A549 (cell line): ENCODE measurements around the gene FXYD4. TPM values are rescaled to one million over a fixed set of nuclear protein-coding genes. Genes with fewer than 3 reads are reported as not detected.

Experiments
- ATAC-seq, 2 experiments: fragments of 200-7000 bp in 1 of 2; fragments of >200 bp in 1 of 2; cut with Nextera tagmentation in 1 of 2; cut with Tn5 transposase in 1 of 2; 3 replicates each; pipeline versions ENCODE4 v1.8.0 to v1.9.1; 2018 to 2020; ENCODE audit warnings: mild to moderate bottlenecking in 1 of 2, moderate library complexity in 1 of 2
- CTCF ChIA-PET: fragments of 300-600 bp; sonication (Branson Sonifier 250); formaldehyde crosslinking; extraction: SDS; loops from one replicate; lab custom pipeline; 2021; ENCODE audit warnings: antibody characterized with exemption, inconsistent platforms; lab: Yijun Ruan, JAX
- POLR2A ChIA-PET: fragments of 350-600 bp; formaldehyde crosslinking; extraction: SDS; loops from one replicate; lab custom pipeline; 2021; ENCODE audit warnings: antibody characterized with exemption, inconsistent platforms; lab: Yijun Ruan, JAX
- DNase-seq, 2 experiments: peaks; one replicate each; pipeline versions ENCODE4 v3.0.0 to v3.0.0-alpha.2; 2011 to 2016; ENCODE audit warnings: low read depth in 1 of 2, low spot score in 1 of 2
- FAIRE-seq: peaks from 2 replicates; lab custom pipeline; 2011; peaks lifted over from hg19 to GRCh38; lab: Jason Lieb, UNC
- H3K27ac ChIP-seq, 2 experiments: fragments of >200 bp; sonication (Bioruptor Twin); formaldehyde crosslinking; 3 replicates each; pipeline ENCODE4 v1.5.1; 2016 to 2017
- H3K4me1 ChIP-seq: fragments of >200 bp; sonication (Bioruptor Twin); formaldehyde crosslinking; 3 replicates; pipeline ENCODE4 v1.6.1; 2016
- H3K4me2 ChIP-seq: fragments of >200 bp; sonication (Bioruptor Twin); formaldehyde crosslinking; 3 replicates; pipeline ENCODE4 v1.6.1; 2016
- H3K4me3 ChIP-seq: fragments of >200 bp; sonication (Bioruptor Twin); formaldehyde crosslinking; 3 replicates; pipeline ENCODE4 v1.5.1; 2016
- H3K9me3 ChIP-seq: fragments of >200 bp; sonication (Bioruptor Twin); formaldehyde crosslinking; 3 replicates; pipeline ENCODE4 v1.6.1; 2016
- CHD2 ChIP-seq: fragments of 150-350 bp; IDR thresholded peaks from 2 replicates; pipeline ENCODE4 v1.6.1; 2014; ENCODE audit warnings: low read length; ENCODE audit not compliant: partially characterized antibody
- CHD4 ChIP-seq: fragments of 200-600 bp; sonication (generic); IDR thresholded peaks from 2 replicates; pipeline ENCODE4 v1.6.1; 2016; ENCODE audit warnings: antibody characterized with exemption, mild to moderate bottlenecking, borderline replicate concordance
- E2F6 ChIP-seq: IDR thresholded peaks from 2 replicates; pipeline ENCODE4 v1.6.1; 2012; ENCODE audit warnings: low read depth, borderline replicate concordance
- EHF ChIP-seq: fragments of 250-450 bp; sonication (Bioruptor Pico); IDR thresholded peaks from 2 replicates; pipeline ENCODE4 v1.5.0; 2020; ENCODE audit warnings: mild to moderate bottlenecking
- EHMT2 ChIP-seq: fragments of 200-600 bp; sonication (generic); IDR thresholded peaks from 2 replicates; pipeline ENCODE4 v1.6.1; 2016; ENCODE audit warnings: antibody characterized with exemption, low read depth, mild to moderate bottlenecking, moderate library complexity
- ELK1 ChIP-seq: fragments of 150-350 bp; IDR thresholded peaks from 2 replicates; pipeline ENCODE4 v1.6.1; 2014; ENCODE audit warnings: low read depth, mild to moderate bottlenecking, low read length
- FOSL2 ChIP-seq, 2 experiments: fragments of 450-650 bp in 1 of 2; fragments of >200 bp in 1 of 2; sonication (Bioruptor Twin) in 1 of 2; formaldehyde crosslinking; IDR thresholded peaks; 2 replicates each; pipeline versions ENCODE4 v1.5.0 to v1.6.1; 2016 to 2020; ENCODE audit warnings: mild to moderate bottlenecking in 1 of 2, moderate library complexity in 1 of 2
- GATA3 ChIP-seq: IDR thresholded peaks from 2 replicates; pipeline ENCODE4 v1.6.1; 2012; ENCODE audit warnings: borderline replicate concordance
- HES2 ChIP-seq: fragments of >200 bp; sonication (Bioruptor Twin); formaldehyde crosslinking; IDR thresholded peaks from 2 replicates; pipeline ENCODE4 v1.6.1; 2016
- HEYL ChIP-seq: fragments of 250-450 bp; sonication (Bioruptor Pico); IDR thresholded peaks from 2 replicates; pipeline ENCODE4 v1.8.0; 2021; ENCODE audit warnings: mild to moderate bottlenecking, moderate library complexity
- HMGXB4 ChIP-seq: fragments of 250-450 bp; sonication (Bioruptor Pico); IDR thresholded peaks from 2 replicates; pipeline ENCODE4 v1.5.0; 2021; ENCODE audit warnings: mild to moderate bottlenecking, moderate library complexity, borderline replicate concordance
- HOXB5 ChIP-seq: fragments of 250-450 bp; sonication (Bioruptor Pico); IDR thresholded peaks from 2 replicates; pipeline ENCODE4 v1.5.0; 2020; ENCODE audit warnings: mild to moderate bottlenecking, moderate library complexity
- JUN ChIP-seq, 2 experiments: fragments of >200 bp; sonication (Bioruptor Twin); formaldehyde crosslinking; IDR thresholded peaks; 2 replicates in 1 of 2; 3 replicates in 1 of 2; pipeline ENCODE4 v1.6.1; 2016 to 2017
- JUNB ChIP-seq: fragments of >200 bp; sonication (Bioruptor Twin); formaldehyde crosslinking; IDR thresholded peaks from 2 replicates; pipeline ENCODE4 v1.6.1; 2016
- KDM1A ChIP-seq: fragments of 200-600 bp; sonication (generic); IDR thresholded peaks from 2 replicates; pipeline ENCODE4 v1.6.1; 2016; ENCODE audit warnings: low read depth, mild to moderate bottlenecking
- MAZ ChIP-seq: fragments of 150-350 bp; IDR thresholded peaks from 2 replicates; pipeline ENCODE4 v1.6.1; 2014; ENCODE audit warnings: antibody characterized with exemption, low read depth, low read length, borderline replicate concordance
- NFE2L2 ChIP-seq: fragments of 150-350 bp; conservative IDR thresholded peaks from 2 replicates; pipeline ENCODE4 v1.6.1; 2014; ENCODE audit warnings: low read length
- NPAS2 ChIP-seq: fragments of 250-450 bp; sonication (Bioruptor Pico); IDR thresholded peaks from 2 replicates; pipeline ENCODE4 v1.8.0; 2022; ENCODE audit warnings: mild to moderate bottlenecking, moderate library complexity, borderline replicate concordance
- PHF8 ChIP-seq: fragments of 200-600 bp; sonication (generic); IDR thresholded peaks from 2 replicates; pipeline ENCODE4 v1.6.1; 2016; ENCODE audit warnings: low read depth, mild to moderate bottlenecking, antibody characterized with exemption, moderate library complexity, borderline replicate concordance
- POLR2A ChIP-seq: IDR thresholded peaks from 2 replicates; pipeline ENCODE4 v1.6.1; 2012; ENCODE audit warnings: mild to moderate bottlenecking, low read length
- REST ChIP-seq: fragments of 200-600 bp; sonication (generic); IDR thresholded peaks from 2 replicates; pipeline ENCODE4 v1.6.1; 2016; ENCODE audit warnings: antibody characterized with exemption, mild to moderate bottlenecking, moderate library complexity
- RFX5 ChIP-seq: fragments of 450-650 bp; IDR thresholded peaks from 2 replicates; pipeline ENCODE4 v1.7.1; 2014; ENCODE audit warnings: antibody characterized with exemption, mild to moderate bottlenecking, moderate library complexity
- RNF2 ChIP-seq: fragments of 200-600 bp; sonication (generic); IDR thresholded peaks from 2 replicates; pipeline ENCODE4 v1.6.1; 2016; ENCODE audit warnings: low read depth, mild to moderate bottlenecking, antibody characterized with exemption, moderate library complexity, borderline replicate concordance
- TFCP2L1 ChIP-seq: fragments of 250-450 bp; sonication (Bioruptor Pico); IDR thresholded peaks from 2 replicates; pipeline ENCODE4 v1.5.0; 2021; ENCODE audit warnings: mild to moderate bottlenecking
- ZC3H11A ChIP-seq: fragments of 450-650 bp; IDR thresholded peaks from 2 replicates; pipeline ENCODE4 v1.6.1; 2014; ENCODE audit warnings: antibody characterized with exemption, mild to moderate bottlenecking
- ZNF302 ChIP-seq: fragments of 250-450 bp; sonication (Bioruptor Pico); IDR thresholded peaks from 2 replicates; pipeline ENCODE4 v1.9.0; 2021; ENCODE audit warnings: inconsistent platforms, mild to moderate bottlenecking, moderate library complexity
- WGBS: methylation state at CpG from one replicate; pipeline ENCODE4 v1.1.6; 2017; ENCODE audit errors: missing lambda C conversion rate; 5-methylcytosine and 5-hydroxymethylcytosine counted together
- polyA plus RNA-seq, 4 experiments: library from polyadenylated mRNA; depleted of rRNA in 3 of 4; stranded (reverse); fragments of >200 nt; fragmentation: RNase III in 1 of 4; extraction: RNeasy Plus Mini Kit Qiagen cat#74134 plus additional on column Dnase treatment in 1 of 4; gene quantifications; 2 replicates in 3 of 4; 3 replicates in 1 of 4; pipeline ENCODE4 v1.2.3, GENCODE V29; 2011 to 2017

The FXYD4 gene
- polyA plus RNA-seq, 2 of the 4 experiments (the other 2 are of a cell fraction), result not detected

GRCh38 chr10:43374194-43374593 lies 2.8 kb downstream of the FXYD4 start:
- DNase-seq (no peak), FAIRE-seq (no peak), ATAC-seq (no peak)
- Histone ChIP-seq H3K9me3 (no peaks in the 10 kb centered on the region), H3K4me3 (no peak overlapping the region), H3K4me1 (no peaks in the 10 kb centered on the region), H3K4me2 (no peak overlapping the region), H3K27ac (no peak overlapping the region)
- ChIA-PET POLR2A (no interaction called here), CTCF (interaction anchor here (0.6 to 1.0 kb wide), 3 partner anchors 16 to 293 kb away, joined by 3 read pairs; no protein-coding TSS in a partner anchor)
- 59% methylated on average over 3 of the region's 3 CpGs for WGBS
- TF ChIP-seq GATA3, result no peak
- TF ChIP-seq EHF (CRISPR knock-in tag), result no peak
- TF ChIP-seq PHF8, result no peak
- no peak for TF ChIP-seq RFX5
- no peak for TF ChIP-seq ZC3H11A
- no peak for TF ChIP-seq RNF2
- no peak for TF ChIP-seq ZNF302 (CRISPR knock-in tag)
- TF ChIP-seq NFE2L2, result no peak
- TF ChIP-seq JUN (IDR thresholded peaks at IDR 0.05), result no peak
- no peak for TF ChIP-seq HES2
- TF ChIP-seq POLR2A, result no peak
- no peak for TF ChIP-seq HMGXB4 (CRISPR knock-in tag)
- TF ChIP-seq NPAS2 (CRISPR knock-in tag), result no peak
- no peak for TF ChIP-seq TFCP2L1
- TF ChIP-seq MAZ, result no peak
- TF ChIP-seq HEYL, result no peak
- no peak for TF ChIP-seq CHD2
- TF ChIP-seq ELK1, result no peak

- TF ChIP-seq JUN (IDR thresholded peaks at IDR 0.05) (no peak), GATA3 (no peak), CHD4 (no peak), HEYL (no peak), KDM1A (no peak), JUNB (no peak), EHMT2 (no peak), REST (no peak), MAZ (no peak), PHF8 (no peak), HOXB5 (CRISPR knock-in tag) (no peak), E2F6 (no peak), FOSL2 (IDR thresholded peaks at IDR 0.05) (no peak), FOSL2 (CRISPR knock-in tag; IDR thresholded peaks at IDR 0.05) (no peak), ELK1 (no peak)
- DNase-seq (no peak), FAIRE-seq (no peak), ATAC-seq (no peak)
- H3K4me1 ChIP-seq, result peaks cover 4% of the 10 kb centered on the region; the same call in 2 of the 3 replicates
- H3K4me3 ChIP-seq, result no peak overlapping the region
- no peak overlapping the region for H3K27ac ChIP-seq
- ChIA-PET POLR2A (interaction anchor here (0.7 kb wide), 1 partner anchor 9 kb away, joined by 5 read pairs; no protein-coding TSS in a partner anchor), CTCF (no interaction called here)
- H3K9me3 ChIP-seq, result no peaks in the 10 kb centered on the region
- 76% methylated on average over 12 of the region's 12 CpGs for WGBS
- H3K4me2 ChIP-seq, result no peak overlapping the region
Measured at GRCh38 chr10:43375401-43376020, 4.1 kb downstream of the FXYD4 start.
